Measurements from ENCODE around the gene PTPRT.

DNA sequence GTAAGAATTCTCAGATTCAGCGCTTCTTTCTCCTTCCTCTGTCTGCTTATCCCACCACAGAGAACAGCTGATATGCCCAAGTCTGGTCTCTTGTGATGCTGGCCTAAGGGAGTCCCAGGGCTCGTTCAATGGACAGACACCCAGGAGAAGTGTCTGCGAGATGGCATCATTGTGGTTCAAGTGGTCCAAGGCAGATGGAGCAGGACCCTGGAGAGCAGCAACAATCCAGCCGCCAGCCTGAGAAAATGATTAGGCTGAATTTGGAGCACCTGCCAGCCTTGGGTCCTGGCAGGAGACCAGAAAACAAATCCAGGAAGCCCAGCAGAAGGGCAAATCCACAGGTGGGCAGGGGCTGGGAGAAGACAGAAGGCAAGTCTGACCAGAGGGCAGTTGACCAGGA, 145.8 kb downstream of the PTPRT start:
- TF ChIP-seq, protein P1, sequence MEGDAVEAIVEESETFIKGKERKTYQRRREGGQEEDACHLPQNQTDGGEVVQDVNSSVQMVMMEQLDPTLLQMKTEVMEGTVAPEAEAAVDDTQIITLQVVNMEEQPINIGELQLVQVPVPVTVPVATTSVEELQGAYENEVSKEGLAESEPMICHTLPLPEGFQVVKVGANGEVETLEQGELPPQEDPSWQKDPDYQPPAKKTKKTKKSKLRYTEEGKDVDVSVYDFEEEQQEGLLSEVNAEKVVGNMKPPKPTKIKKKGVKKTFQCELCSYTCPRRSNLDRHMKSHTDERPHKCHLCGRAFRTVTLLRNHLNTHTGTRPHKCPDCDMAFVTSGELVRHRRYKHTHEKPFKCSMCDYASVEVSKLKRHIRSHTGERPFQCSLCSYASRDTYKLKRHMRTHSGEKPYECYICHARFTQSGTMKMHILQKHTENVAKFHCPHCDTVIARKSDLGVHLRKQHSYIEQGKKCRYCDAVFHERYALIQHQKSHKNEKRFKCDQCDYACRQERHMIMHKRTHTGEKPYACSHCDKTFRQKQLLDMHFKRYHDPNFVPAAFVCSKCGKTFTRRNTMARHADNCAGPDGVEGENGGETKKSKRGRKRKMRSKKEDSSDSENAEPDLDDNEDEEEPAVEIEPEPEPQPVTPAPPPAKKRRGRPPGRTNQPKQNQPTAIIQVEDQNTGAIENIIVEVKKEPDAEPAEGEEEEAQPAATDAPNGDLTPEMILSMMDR (IDR thresholded peaks at IDR 0.05) = no peak
- TF ChIP-seq POLR2A (IDR thresholded peaks at IDR 0.05) = no peak
